Dedifferentiated amniotic fluid mesenchymal stem cell (primary cell): ENCODE data around the gene ADRB2.
A peak's percentile ranks its signal among the peaks of the same experiment; 100 is the strongest.
"Not testable (repeated sequence)": the region's sequence is repeated elsewhere in the genome, so short reads cannot be mapped to it uniquely, and the experiment has no call there.

Source experiments
- DNase-seq: peaks from one replicate; pipeline ENCODE4 v3.0.0-alpha.2; 2016; ENCODE audit errors: extremely low spot score

ADRB2 gene

DNA sequence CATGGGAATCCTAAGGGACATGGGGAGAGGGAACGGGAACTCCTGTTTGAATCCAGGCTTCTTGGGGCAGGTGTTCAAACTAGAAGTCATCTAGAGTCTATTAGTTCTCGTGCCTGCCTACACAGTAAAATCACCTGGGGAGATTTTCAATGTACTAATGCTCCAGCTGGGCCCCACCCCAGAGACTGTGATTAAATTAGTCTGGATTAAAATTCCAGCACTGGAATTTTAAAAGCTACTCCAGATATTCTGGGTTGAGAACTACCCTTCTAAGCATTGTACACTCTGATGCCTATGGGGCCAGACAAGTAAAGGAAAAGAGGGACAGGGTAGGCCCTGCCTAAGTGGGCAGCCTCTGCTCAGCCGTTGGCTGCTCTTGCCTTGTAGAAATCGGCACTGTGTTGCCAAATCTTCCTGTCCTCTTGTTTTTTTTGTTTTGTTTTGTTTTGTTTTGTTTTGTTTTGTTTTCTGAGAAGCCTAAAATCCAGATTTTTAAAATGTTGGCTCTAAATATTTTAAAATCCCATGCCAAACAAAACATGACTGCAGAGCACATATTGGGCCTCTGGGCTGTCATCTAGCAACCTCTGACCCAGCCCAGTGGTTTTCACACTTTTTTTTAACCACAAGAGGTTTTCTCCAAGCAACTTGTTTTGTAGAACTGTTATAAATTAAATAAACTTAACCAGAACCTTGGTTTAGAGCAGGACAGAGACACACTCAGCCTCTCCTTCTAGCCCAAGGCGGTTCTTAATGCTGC, 29.0 kb downstream of the ADRB2 start:
- DNase-seq: no peak

- DNase-seq: no peak
Measured at GRCh38 chr5:148856009-148856367, 29.6 kb downstream of the ADRB2 start.

GRCh38 chr5:148856424-148856823, 30.0 kb downstream of the ADRB2 start:
- DNase-seq: no peak

DNA sequence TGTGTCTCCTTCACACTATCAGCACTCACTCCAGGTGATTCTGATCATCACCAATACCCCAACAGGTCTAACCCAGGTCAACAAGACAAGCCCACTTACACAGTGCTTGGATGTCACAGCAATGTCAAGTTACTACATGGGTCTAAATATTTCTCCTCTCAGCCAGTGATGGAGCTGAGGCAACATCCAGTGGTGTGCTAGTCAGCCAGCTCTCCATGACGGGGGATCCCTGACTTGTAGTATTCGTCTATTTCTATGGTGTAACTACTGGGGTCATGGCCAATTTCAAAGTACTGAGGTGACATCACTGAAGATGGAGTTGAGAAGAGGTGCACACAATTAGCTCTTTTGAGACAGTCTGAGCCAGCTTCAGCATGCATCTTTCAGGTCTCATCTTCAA, 31.1 kb downstream of the ADRB2 start:
- DNase-seq: no peak

- peak; percentile 62 for DNase-seq
Measured at GRCh38 chr5:148858106-148858505, 31.7 kb downstream of the ADRB2 start.

GRCh38 chr5:148858547-148858946, 32.1 kb downstream of the ADRB2 start:
- no peak for DNase-seq

- DNase-seq: no peak
Measured at GRCh38 chr5:148859703-148860102, 33.3 kb downstream of the ADRB2 start.

DNA sequence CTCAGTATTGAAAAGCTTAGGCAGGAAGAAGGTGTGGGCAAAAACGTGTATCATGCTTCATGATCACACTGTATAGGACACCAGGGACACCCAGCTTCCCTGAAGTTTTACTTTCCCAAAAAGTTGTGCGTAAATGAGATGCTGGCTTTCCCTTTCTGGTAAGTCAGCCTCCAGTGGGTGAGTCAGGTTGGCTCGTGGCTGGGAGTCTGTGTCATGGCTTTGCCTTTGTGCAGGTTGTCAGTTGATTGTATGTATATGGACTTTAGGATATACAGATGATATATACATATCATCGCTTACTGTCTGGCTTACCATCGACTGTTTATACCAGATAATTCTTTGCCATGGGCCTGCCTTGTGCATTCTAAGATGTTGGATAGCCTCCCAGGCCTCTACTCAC, 34.2 kb downstream of the ADRB2 start:
- DNase-seq: no peak

DNA sequence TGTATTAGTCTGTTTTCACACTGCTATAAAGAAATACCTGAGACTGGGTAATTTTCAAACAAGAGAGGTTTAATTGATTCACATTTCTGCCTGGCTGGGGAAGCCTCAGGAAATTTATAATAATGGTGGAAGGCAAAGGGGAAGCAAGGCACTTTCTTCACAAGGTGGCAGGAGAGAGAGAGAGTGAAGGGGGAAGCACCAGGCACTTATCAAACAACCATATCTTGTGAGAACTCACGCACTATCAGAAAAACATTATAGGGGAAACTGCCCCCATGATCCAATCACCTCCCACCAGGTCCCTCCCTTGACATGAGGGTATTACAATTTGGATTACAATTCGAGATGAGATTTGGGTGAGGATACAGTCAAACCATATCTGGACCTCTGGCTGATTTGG, 34.7 kb downstream of the ADRB2 start:
- no peak for DNase-seq

- DNase-seq: no peak
Measured at GRCh38 chr5:148861696-148862095, 35.3 kb downstream of the ADRB2 start.

DNA sequence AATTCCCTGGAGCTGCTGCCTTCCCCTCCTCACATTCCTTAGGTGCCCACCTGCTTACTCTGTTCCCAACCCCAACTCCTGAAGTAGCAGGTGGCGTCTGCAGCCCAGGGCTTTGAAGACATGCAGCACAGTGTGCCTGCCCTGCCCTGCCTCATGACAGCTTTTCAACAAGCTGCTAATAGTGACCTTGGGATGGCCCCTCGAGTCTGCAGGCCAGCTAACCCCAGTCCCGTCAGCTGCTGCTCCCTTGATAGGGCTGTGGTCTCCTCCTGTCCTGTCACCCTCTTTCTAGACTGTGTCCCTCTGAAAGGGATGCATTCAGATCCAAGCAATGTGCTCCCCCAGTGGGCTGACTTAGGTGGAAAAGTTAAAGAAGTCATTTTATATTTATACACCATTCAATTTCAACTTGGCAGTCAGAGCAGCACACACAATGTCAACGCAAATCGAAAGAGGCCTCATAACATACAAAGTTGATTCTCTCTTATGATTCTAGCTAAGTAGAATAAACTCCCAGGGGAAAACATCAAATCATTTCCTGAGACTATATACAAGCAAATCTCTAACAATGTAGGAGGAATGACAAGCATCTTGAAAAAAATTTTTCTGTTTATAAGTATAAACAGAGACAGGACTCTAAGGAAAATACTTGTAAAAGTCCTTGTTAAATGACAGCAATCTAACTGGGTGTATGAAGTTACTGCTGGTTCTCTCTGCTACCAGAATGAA, 37.9 kb downstream of the ADRB2 start:
- DNase-seq: peak; percentile 77

- DNase-seq: no peak
Measured at GRCh38 chr5:148866024-148866423, 39.6 kb downstream of the ADRB2 start.

GRCh38 chr5:148873120-148873519, 46.7 kb downstream of the ADRB2 start:
- no peak for DNase-seq

DNA sequence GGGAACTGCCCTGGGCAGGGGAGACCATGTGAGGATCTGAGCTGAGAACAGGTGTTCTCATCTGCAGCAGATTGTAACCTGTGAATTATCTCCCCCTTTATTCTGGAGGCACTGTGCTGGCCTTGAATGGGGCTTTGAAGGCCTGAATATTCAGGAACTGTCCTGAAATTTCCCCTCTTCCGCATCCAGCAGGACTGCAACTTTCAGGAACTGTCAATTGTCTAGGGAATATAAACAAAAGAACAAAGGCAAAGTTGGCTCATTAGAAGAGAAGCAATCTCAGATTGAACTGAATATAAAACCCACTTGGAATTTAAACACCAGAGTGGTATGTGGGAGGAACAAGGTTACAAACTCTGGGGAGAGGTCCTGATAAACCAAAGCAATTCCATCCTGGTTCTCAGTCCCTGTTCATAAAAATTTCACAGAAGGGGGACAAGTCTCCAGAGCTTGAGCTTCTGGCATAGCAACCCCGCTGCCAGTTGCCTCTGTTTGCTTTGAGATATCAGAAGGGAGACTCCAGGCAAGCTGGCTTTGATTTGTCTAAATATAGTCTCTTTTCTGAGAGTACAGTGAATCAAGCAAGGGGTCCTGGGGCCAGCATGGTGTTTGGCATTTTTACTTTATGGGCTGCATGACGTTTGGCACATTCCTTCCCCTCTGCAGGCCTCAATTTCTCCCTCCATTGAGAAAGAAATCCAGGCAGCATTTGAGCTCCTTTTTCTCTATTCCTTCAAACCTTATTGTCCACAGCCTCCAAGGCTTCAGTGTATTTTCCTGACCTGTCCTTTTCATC, 47.5 kb downstream of the ADRB2 start:
- DNase-seq: no peak

- no peak for DNase-seq
Measured at GRCh38 chr5:148875205-148875875, 48.9 kb downstream of the ADRB2 start.

DNA sequence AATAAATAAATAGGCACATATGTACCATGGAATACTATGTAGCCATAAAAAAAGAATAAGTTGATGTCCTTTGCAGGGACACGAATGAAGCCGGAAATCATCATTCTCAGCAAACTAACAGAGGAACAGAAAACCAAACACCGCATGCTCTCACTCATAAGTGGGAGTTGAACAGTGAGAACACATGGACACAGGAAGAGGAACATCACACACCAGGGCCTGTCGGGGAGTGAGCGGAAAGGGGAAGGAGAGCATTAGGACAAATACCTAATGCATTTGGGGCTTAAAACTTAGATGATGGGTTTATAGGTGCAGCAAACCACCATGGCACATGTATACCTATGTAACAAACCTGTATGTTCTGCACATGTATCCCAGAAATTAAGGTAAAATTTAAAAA, 51.0 kb downstream of the ADRB2 start:
- not testable (repeated sequence) for DNase-seq
